CD14-positive monocyte (primary cell): Measurements from ENCODE around the gene STX18. TPM values are rescaled to one million over a fixed set of nuclear protein-coding genes. Genes with fewer than 3 reads are reported as not detected.
"Not testable (repeated sequence)": the region's sequence is repeated elsewhere in the genome, so short reads cannot be mapped to it uniquely, and the experiment has no call there.

Source experiments
- DNase-seq, 3 donors: peaks; one replicate each; pipeline ENCODE4 v3.0.0-alpha.2; 2011 to 2022
- H2AFZ ChIP-seq: 2 replicates; pipeline ENCODE4 v1.6.0; 2012; ENCODE audit warnings: mild to moderate bottlenecking, low read depth, low read length, inconsistent platforms; ENCODE audit not compliant: insufficient read depth, poor library complexity, severe bottlenecking
- H3K27ac ChIP-seq, 2 donors: 1 replicate in 1 of 2; 2 replicates in 1 of 2; pipeline ENCODE4 v1.5.1; 2012 to 2013; ENCODE audit warnings: low read length in 2 of 2, control low read depth in 1 of 2, inconsistent platforms in 1 of 2, low read depth in 1 of 2, mild to moderate bottlenecking in 1 of 2
- H3K27me3 ChIP-seq, 2 donors: one replicate each; pipeline versions ENCODE4 v1.6.0 to v1.6.1; 2011 to 2013; ENCODE audit warnings: low read length in 2 of 2; ENCODE audit not compliant: control insufficient read depth in 2 of 2, insufficient read depth in 2 of 2
- H3K36me3 ChIP-seq, 2 donors: replicated peaks in 1 of 2; 1 replicate in 1 of 2; 2 replicates in 1 of 2; pipeline versions ENCODE4 v1.5.1 to v1.6.1; 2012 to 2013; ENCODE audit warnings: low read length in 2 of 2, control low read depth in 1 of 2, inconsistent platforms in 1 of 2, mild to moderate bottlenecking in 1 of 2; ENCODE audit not compliant: insufficient read depth in 2 of 2, control insufficient read depth in 1 of 2
- H3K4me1 ChIP-seq, 2 donors: 1 replicate in 1 of 2; 2 replicates in 1 of 2; pipeline versions ENCODE4 v1.5.1 to v1.6.1; 2012 to 2013; ENCODE audit warnings: low read length in 2 of 2, control low read depth in 1 of 2, inconsistent platforms in 1 of 2, mild to moderate bottlenecking in 1 of 2, moderate library complexity in 1 of 2; ENCODE audit not compliant: insufficient read depth in 2 of 2, control insufficient read depth in 1 of 2
- H3K4me2 ChIP-seq: replicated peaks from 2 replicates; pipeline ENCODE3; 2012; ENCODE audit warnings: low read length, moderate library complexity, mild to moderate bottlenecking; ENCODE audit not compliant: poor library complexity, severe bottlenecking; ENCODE audit errors: extremely low read depth
- H3K4me3 ChIP-seq, 3 experiments: fragments of 200-600 bp in 1 of 3; sonication (generic) in 1 of 3; replicated peaks in 1 of 3; 1 replicate in 2 of 3; 2 replicates in 1 of 3; pipeline ENCODE4 v1.5.1; 2011 to 2013; ENCODE audit warnings: low read length in 3 of 3, mild to moderate bottlenecking in 3 of 3, control low read depth in 2 of 3, low read depth in 2 of 3, inconsistent platforms in 1 of 3, moderate library complexity in 1 of 3
- H3K79me2 ChIP-seq: 2 replicates; pipeline ENCODE4 v1.6.0; 2012; ENCODE audit warnings: mild to moderate bottlenecking, control low read depth, inconsistent platforms, low read length, moderate library complexity; ENCODE audit not compliant: insufficient read depth
- H3K9ac ChIP-seq: 2 replicates; pipeline ENCODE4 v1.6.0; 2017; ENCODE audit warnings: low read length, mild to moderate bottlenecking; ENCODE audit not compliant: insufficient read depth, poor library complexity, severe bottlenecking
- H3K9me3 ChIP-seq, 2 donors: replicated peaks in 1 of 2; 1 replicate in 1 of 2; 2 replicates in 1 of 2; pipeline versions ENCODE4 v1.5.1 to v1.6.1; 2012 to 2013; ENCODE audit warnings: low read length in 2 of 2, control low read depth in 1 of 2; ENCODE audit not compliant: control insufficient read depth in 1 of 2, insufficient read depth in 1 of 2
- H4K20me1 ChIP-seq: 2 replicates; pipeline ENCODE4 v1.6.0; 2012; ENCODE audit warnings: mild to moderate bottlenecking, low read length, control low read depth, moderate library complexity; ENCODE audit not compliant: insufficient read depth
- H3K27ac Mint-ChIP-seq, 7 donors: one replicate each; pipeline ENCODE4 v1.8.0; 2020; ENCODE audit warnings: mild to moderate bottlenecking in 7 of 7, mixed read lengths in 7 of 7, moderate library complexity in 6 of 7, inconsistent platforms in 2 of 7
- H3K27me3 Mint-ChIP-seq, 3 donors: one replicate each; pipeline ENCODE4 v1.8.0; 2021 to 2022; ENCODE audit warnings: low read depth in 3 of 3, mild to moderate bottlenecking in 3 of 3, mixed read lengths in 3 of 3, moderate library complexity in 3 of 3, inconsistent platforms in 1 of 3
- H3K36me3 Mint-ChIP-seq, 2 donors: one replicate each; pipeline ENCODE4 v1.8.0; 2020; ENCODE audit warnings: mixed read lengths in 2 of 2, inconsistent platforms in 1 of 2, mild to moderate bottlenecking in 1 of 2
- H3K4me1 Mint-ChIP-seq: one replicate; pipeline ENCODE4 v1.8.0; 2020; ENCODE audit warnings: mild to moderate bottlenecking, mixed read lengths
- H3K4me3 Mint-ChIP-seq, 2 donors: one replicate each; pipeline ENCODE4 v1.8.0; 2020; ENCODE audit warnings: mild to moderate bottlenecking in 2 of 2, mixed read lengths in 2 of 2, moderate library complexity in 1 of 2
- H3K9me3 Mint-ChIP-seq, 7 donors: one replicate each; pipeline ENCODE4 v1.8.0; 2020 to 2022; ENCODE audit warnings: mixed read lengths in 7 of 7, mild to moderate bottlenecking in 6 of 7, moderate library complexity in 6 of 7, inconsistent platforms in 2 of 7
- WGBS: methylation state at CpG from one replicate; pipeline ENCODE4 v1.1.5; 2013; ENCODE audit warnings: missing lambda C conversion rate; ENCODE audit not compliant: insufficient coverage; 5-methylcytosine and 5-hydroxymethylcytosine counted together
- intact Hi-C, 2 donors: fragments of 100-400 bp; cut with micrococcal nuclease; formaldehyde crosslinking; loops; one replicate each; pipeline versions ENCODE4 v1.15.0 to v1.15.1; 2023
- polyA plus RNA-seq, 3 donors: library from polyadenylated mRNA; depleted of rRNA in 1 of 3; unstranded in 2 of 3; stranded (reverse) in 1 of 3; fragments of 300-500 nt in 2 of 3; fragments of >200 nt in 1 of 3; fragmentation: Illumina TruSeq in 2 of 3; gene quantifications; 1 replicate in 2 of 3; 2 replicates in 1 of 3; pipeline ENCODE4 v1.2.3, GENCODE V29; 2012 to 2021
- TF ChIP-seq, protein P1 (sequence below): fragments of 200-600 bp; IDR thresholded peaks from one replicate; pipeline ENCODE4 v1.8.0; 2022; ENCODE audit warnings: antibody characterized with exemption, mild to moderate bottlenecking

The STX18 gene
- polyA plus RNA-seq, 3 donors = 19.0 to 24.1 (median 19.6) TPM

GRCh38 chr4:4568806-4569427, 27.1 kb upstream of the STX18 start:
- no peaks in the 10 kb centered on the region for H3K4me1 ChIP-seq

DNA sequence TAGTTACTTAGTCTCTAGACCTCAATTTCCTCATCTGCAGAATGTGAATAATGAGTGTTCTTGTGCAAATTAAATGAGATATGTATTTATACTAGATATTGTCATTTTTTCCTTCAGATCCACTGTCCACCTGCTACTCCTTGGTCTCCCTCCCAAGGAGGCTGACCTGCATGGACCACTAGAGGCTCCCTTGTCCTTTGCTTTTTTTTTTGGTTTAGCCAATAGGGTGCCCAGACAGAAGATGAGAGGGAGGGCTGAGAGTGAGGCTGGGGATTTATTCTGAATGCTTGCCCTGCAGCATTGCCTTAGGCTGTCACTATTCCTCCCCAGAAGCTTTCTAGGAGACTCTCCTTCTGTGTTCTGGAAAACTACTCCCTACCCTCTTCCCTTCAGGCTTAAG, 24.5 kb upstream of the STX18 start:
- H3K36me3 ChIP-seq, H3K27me3 ChIP-seq, H3K4me1 Mint-ChIP-seq, H3K9me3 Mint-ChIP-seq, H3K4me1 ChIP-seq, H2AFZ ChIP-seq, H3K36me3 Mint-ChIP-seq, H3K27ac Mint-ChIP-seq, H3K9ac ChIP-seq, H3K79me2 ChIP-seq, H3K27ac ChIP-seq, H4K20me1 ChIP-seq, H3K4me3 ChIP-seq, H3K4me3 Mint-ChIP-seq, DNase-seq, H3K4me2 ChIP-seq, intact Hi-C loops, H3K9me3 ChIP-seq, H3K27me3 Mint-ChIP-seq: not testable (repeated sequence)

More at GRCh38 chr4:4568806-4569427, 27.1 kb upstream of the STX18 start:
- DNase-seq = no peak
- intact Hi-C loops = no loop called here
- Histone ChIP-seq H3K9me3 (no peaks in the 10 kb centered on the region), H3K27ac (no peak overlapping the region), H3K4me3 (no peak overlapping the region), H3K9ac (no peak overlapping the region), H3K27me3 (no peaks in the 10 kb centered on the region), H3K36me3 (no peaks in the 10 kb centered on the region), H4K20me1 (no peaks in the 10 kb centered on the region), H3K79me2 (no peaks in the 10 kb centered on the region), H2AFZ (no peak overlapping the region), H3K4me2 (no peak overlapping the region)
- no peaks in the 10 kb centered on the region for H3K36me3 Mint-ChIP-seq
- TF ChIP-seq, protein P1, sequence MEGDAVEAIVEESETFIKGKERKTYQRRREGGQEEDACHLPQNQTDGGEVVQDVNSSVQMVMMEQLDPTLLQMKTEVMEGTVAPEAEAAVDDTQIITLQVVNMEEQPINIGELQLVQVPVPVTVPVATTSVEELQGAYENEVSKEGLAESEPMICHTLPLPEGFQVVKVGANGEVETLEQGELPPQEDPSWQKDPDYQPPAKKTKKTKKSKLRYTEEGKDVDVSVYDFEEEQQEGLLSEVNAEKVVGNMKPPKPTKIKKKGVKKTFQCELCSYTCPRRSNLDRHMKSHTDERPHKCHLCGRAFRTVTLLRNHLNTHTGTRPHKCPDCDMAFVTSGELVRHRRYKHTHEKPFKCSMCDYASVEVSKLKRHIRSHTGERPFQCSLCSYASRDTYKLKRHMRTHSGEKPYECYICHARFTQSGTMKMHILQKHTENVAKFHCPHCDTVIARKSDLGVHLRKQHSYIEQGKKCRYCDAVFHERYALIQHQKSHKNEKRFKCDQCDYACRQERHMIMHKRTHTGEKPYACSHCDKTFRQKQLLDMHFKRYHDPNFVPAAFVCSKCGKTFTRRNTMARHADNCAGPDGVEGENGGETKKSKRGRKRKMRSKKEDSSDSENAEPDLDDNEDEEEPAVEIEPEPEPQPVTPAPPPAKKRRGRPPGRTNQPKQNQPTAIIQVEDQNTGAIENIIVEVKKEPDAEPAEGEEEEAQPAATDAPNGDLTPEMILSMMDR = no peak
- peaks cover under 1 to 7% (median 2%) of the 10 kb centered on the region in 7 donors for H3K9me3 Mint-ChIP-seq
- H3K4me1 Mint-ChIP-seq = no peaks in the 10 kb centered on the region
- 90% methylated on average over 3 of the region's 3 CpGs for WGBS
- H3K27me3 Mint-ChIP-seq = peaks cover 0 to 5% (median 1%) of the 10 kb centered on the region in 3 donors
- no peak overlapping the region for H3K4me3 Mint-ChIP-seq
- H3K27ac Mint-ChIP-seq = no peak overlapping the region
